ENCODE results near the gene TXK. TPM values are rescaled to one million over a fixed set of nuclear protein-coding genes. Genes with fewer than 3 reads are reported as not detected.

Gene TXK
- total RNA-seq, 1 experiment from 2014 or later, result 0.39 TPM

- Histone ChIP-seq H3K4me1 (ENCODE audit: insufficient read depth, low read length) (peaks cover 5% of the 10 kb centered on the region; the same call in 1 of the 2 replicates), H3K79me2 (ENCODE audit: insufficient read depth, low read length) (no peaks in the 10 kb centered on the region), H3K23ac (ENCODE audit: insufficient read length, low read depth, low read length) (no peak overlapping the region), H3K27me3 (ENCODE audit: insufficient read depth, low read length) (no peaks in the 10 kb centered on the region), H2AFZ (ENCODE audit: low read length) (no peak overlapping the region), H2BK12ac (ENCODE audit: insufficient read length, low read depth, low read length) (no peak overlapping the region), H2AK5ac (ENCODE audit: insufficient read length, low read length) (no peak overlapping the region), H2BK120ac (ENCODE audit: low read depth, low read length, poor library complexity, severe bottlenecking) (no peak overlapping the region), H3K18ac (ENCODE audit: insufficient read length, low read depth, low read length) (no peak overlapping the region), H3K56ac (ENCODE audit: insufficient read length, low read depth, low read length) (no peak overlapping the region), H4K5ac (ENCODE audit: insufficient read length, low read depth, low read length) (no peak overlapping the region), H3T11ph (ENCODE audit: low read length) (no peak overlapping the region), H3K14ac (ENCODE audit: insufficient read depth, low read length) (no peak overlapping the region), H3K4me2 (ENCODE audit: insufficient read depth, insufficient read length, low read length) (no peak overlapping the region), H3K9ac (ENCODE audit: extremely low read depth, insufficient read length, low read length) (no peak overlapping the region), H4K20me1 (ENCODE audit: control insufficient read depth, insufficient read depth, insufficient read length) (no peaks in the 10 kb centered on the region), H4K8ac (replicated peaks; ENCODE audit: insufficient read length, low read depth, low read length) (no peak overlapping the region), H2BK20ac (ENCODE audit: low read depth, low read length, poor library complexity, severe bottlenecking) (no peak overlapping the region), H4K91ac (ENCODE audit: insufficient read length, low read depth, low read length) (no peak overlapping the region), H3K9me3 (ENCODE audit: control insufficient read depth, low read depth, low read length) (no peaks in the 10 kb centered on the region), H3K4ac (ENCODE audit: low read depth, low read length) (no peak overlapping the region), H2BK5ac (ENCODE audit: insufficient read length, low read length) (no peak overlapping the region), H3K79me1 (ENCODE audit: insufficient read depth, low read depth, low read length, poor library complexity, severe bottlenecking) (no peaks in the 10 kb centered on the region), H3K27ac (ENCODE audit: insufficient read length, low read depth, low read length) (no peak overlapping the region), H3K23me2 (ENCODE audit: insufficient read length, low read depth, low read length, poor library complexity, severe bottlenecking) (no peaks in the 10 kb centered on the region), H2BK15ac (ENCODE audit: low read depth, low read length) (no peak overlapping the region)
- no peaks in the 10 kb centered on the region for H3K36me3 Mint-ChIP-seq (ENCODE audit: insufficient read depth in 1 of 3, low read depth in 3 of 3)
- WGBS (ENCODE audit: extremely low coverage, insufficient read length, low lambda C conversion rate), result no CpG with 5 or more reads among the region's 1 CpG
- H3K27me3 Mint-ChIP-seq (ENCODE audit: low read depth), result no peaks in the 10 kb centered on the region
- TF ChIP-seq CTCF (conservative IDR thresholded peaks at IDR 0.05), result no peak
- H3K4me1 Mint-ChIP-seq, result peaks cover 12% of the 10 kb centered on the region in 2 experiments
- DNase-seq, result no peak
- H3K9me3 Mint-ChIP-seq, result no peaks in the 10 kb centered on the region
- H3K27ac Mint-ChIP-seq, result no peak overlapping the region
- H3K4me3 Mint-ChIP-seq, result no peak overlapping the region
These were observed 35.6 kb upstream of the TXK start for GRCh38 chr4:48169636-48170035.

All from H9 (cell line).